CD14-positive monocyte (primary cell): ENCODE data around the gene GKN1. TPM values are rescaled to one million over a fixed set of nuclear protein-coding genes. Genes with fewer than 3 reads are reported as not detected.

Experiments used
- DNase-seq, 3 donors: peaks; one replicate each; pipeline ENCODE4 v3.0.0-alpha.2; 2011 to 2022
- H2AFZ ChIP-seq: 2 replicates; pipeline ENCODE4 v1.6.0; 2012; ENCODE audit warnings: mild to moderate bottlenecking, low read depth, low read length, inconsistent platforms; ENCODE audit not compliant: insufficient read depth, poor library complexity, severe bottlenecking
- H3K27ac ChIP-seq, 2 donors: 1 replicate in 1 of 2; 2 replicates in 1 of 2; pipeline ENCODE4 v1.5.1; 2012 to 2013; ENCODE audit warnings: low read length in 2 of 2, control low read depth in 1 of 2, inconsistent platforms in 1 of 2, low read depth in 1 of 2, mild to moderate bottlenecking in 1 of 2
- H3K27me3 ChIP-seq, 2 donors: one replicate each; pipeline versions ENCODE4 v1.6.0 to v1.6.1; 2011 to 2013; ENCODE audit warnings: low read length in 2 of 2; ENCODE audit not compliant: control insufficient read depth in 2 of 2, insufficient read depth in 2 of 2
- H3K36me3 ChIP-seq, 2 donors: replicated peaks in 1 of 2; 1 replicate in 1 of 2; 2 replicates in 1 of 2; pipeline versions ENCODE4 v1.5.1 to v1.6.1; 2012 to 2013; ENCODE audit warnings: low read length in 2 of 2, control low read depth in 1 of 2, inconsistent platforms in 1 of 2, mild to moderate bottlenecking in 1 of 2; ENCODE audit not compliant: insufficient read depth in 2 of 2, control insufficient read depth in 1 of 2
- H3K4me1 ChIP-seq, 2 donors: 1 replicate in 1 of 2; 2 replicates in 1 of 2; pipeline versions ENCODE4 v1.5.1 to v1.6.1; 2012 to 2013; ENCODE audit warnings: low read length in 2 of 2, control low read depth in 1 of 2, inconsistent platforms in 1 of 2, mild to moderate bottlenecking in 1 of 2, moderate library complexity in 1 of 2; ENCODE audit not compliant: insufficient read depth in 2 of 2, control insufficient read depth in 1 of 2
- H3K4me2 ChIP-seq: replicated peaks from 2 replicates; pipeline ENCODE3; 2012; ENCODE audit warnings: low read length, moderate library complexity, mild to moderate bottlenecking; ENCODE audit not compliant: poor library complexity, severe bottlenecking; ENCODE audit errors: extremely low read depth
- H3K4me3 ChIP-seq, 3 experiments: fragments of 200-600 bp in 1 of 3; sonication (generic) in 1 of 3; replicated peaks in 1 of 3; 1 replicate in 2 of 3; 2 replicates in 1 of 3; pipeline ENCODE4 v1.5.1; 2011 to 2013; ENCODE audit warnings: low read length in 3 of 3, mild to moderate bottlenecking in 3 of 3, control low read depth in 2 of 3, low read depth in 2 of 3, inconsistent platforms in 1 of 3, moderate library complexity in 1 of 3
- H3K79me2 ChIP-seq: 2 replicates; pipeline ENCODE4 v1.6.0; 2012; ENCODE audit warnings: mild to moderate bottlenecking, control low read depth, inconsistent platforms, low read length, moderate library complexity; ENCODE audit not compliant: insufficient read depth
- H3K9ac ChIP-seq: 2 replicates; pipeline ENCODE4 v1.6.0; 2017; ENCODE audit warnings: low read length, mild to moderate bottlenecking; ENCODE audit not compliant: insufficient read depth, poor library complexity, severe bottlenecking
- H3K9me3 ChIP-seq, 2 donors: replicated peaks in 1 of 2; 1 replicate in 1 of 2; 2 replicates in 1 of 2; pipeline versions ENCODE4 v1.5.1 to v1.6.1; 2012 to 2013; ENCODE audit warnings: low read length in 2 of 2, control low read depth in 1 of 2; ENCODE audit not compliant: control insufficient read depth in 1 of 2, insufficient read depth in 1 of 2
- H4K20me1 ChIP-seq: 2 replicates; pipeline ENCODE4 v1.6.0; 2012; ENCODE audit warnings: mild to moderate bottlenecking, low read length, control low read depth, moderate library complexity; ENCODE audit not compliant: insufficient read depth
- H3K27ac Mint-ChIP-seq, 7 donors: one replicate each; pipeline ENCODE4 v1.8.0; 2020; ENCODE audit warnings: mild to moderate bottlenecking in 7 of 7, mixed read lengths in 7 of 7, moderate library complexity in 6 of 7, inconsistent platforms in 2 of 7
- H3K27me3 Mint-ChIP-seq, 3 donors: one replicate each; pipeline ENCODE4 v1.8.0; 2021 to 2022; ENCODE audit warnings: low read depth in 3 of 3, mild to moderate bottlenecking in 3 of 3, mixed read lengths in 3 of 3, moderate library complexity in 3 of 3, inconsistent platforms in 1 of 3
- H3K36me3 Mint-ChIP-seq, 2 donors: one replicate each; pipeline ENCODE4 v1.8.0; 2020; ENCODE audit warnings: mixed read lengths in 2 of 2, inconsistent platforms in 1 of 2, mild to moderate bottlenecking in 1 of 2
- H3K4me1 Mint-ChIP-seq: one replicate; pipeline ENCODE4 v1.8.0; 2020; ENCODE audit warnings: mild to moderate bottlenecking, mixed read lengths
- H3K4me3 Mint-ChIP-seq, 2 donors: one replicate each; pipeline ENCODE4 v1.8.0; 2020; ENCODE audit warnings: mild to moderate bottlenecking in 2 of 2, mixed read lengths in 2 of 2, moderate library complexity in 1 of 2
- H3K9me3 Mint-ChIP-seq, 7 donors: one replicate each; pipeline ENCODE4 v1.8.0; 2020 to 2022; ENCODE audit warnings: mixed read lengths in 7 of 7, mild to moderate bottlenecking in 6 of 7, moderate library complexity in 6 of 7, inconsistent platforms in 2 of 7
- CTCF ChIP-seq: fragments of 200-600 bp; IDR thresholded peaks from one replicate; pipeline ENCODE4 v1.8.0; 2022; ENCODE audit warnings: antibody characterized with exemption, mild to moderate bottlenecking
- WGBS: methylation state at CpG from one replicate; pipeline ENCODE4 v1.1.5; 2013; ENCODE audit warnings: missing lambda C conversion rate; ENCODE audit not compliant: insufficient coverage; 5-methylcytosine and 5-hydroxymethylcytosine counted together
- intact Hi-C, 2 donors: fragments of 100-400 bp; cut with micrococcal nuclease; formaldehyde crosslinking; loops; one replicate each; pipeline versions ENCODE4 v1.15.0 to v1.15.1; 2023
- polyA plus RNA-seq, 3 donors: library from polyadenylated mRNA; depleted of rRNA in 1 of 3; unstranded in 2 of 3; stranded (reverse) in 1 of 3; fragments of 300-500 nt in 2 of 3; fragments of >200 nt in 1 of 3; fragmentation: Illumina TruSeq in 2 of 3; gene quantifications; 1 replicate in 2 of 3; 2 replicates in 1 of 3; pipeline ENCODE4 v1.2.3, GENCODE V29; 2012 to 2021

Gene GKN1
- polyA plus RNA-seq, 3 donors, result not detected

DNA sequence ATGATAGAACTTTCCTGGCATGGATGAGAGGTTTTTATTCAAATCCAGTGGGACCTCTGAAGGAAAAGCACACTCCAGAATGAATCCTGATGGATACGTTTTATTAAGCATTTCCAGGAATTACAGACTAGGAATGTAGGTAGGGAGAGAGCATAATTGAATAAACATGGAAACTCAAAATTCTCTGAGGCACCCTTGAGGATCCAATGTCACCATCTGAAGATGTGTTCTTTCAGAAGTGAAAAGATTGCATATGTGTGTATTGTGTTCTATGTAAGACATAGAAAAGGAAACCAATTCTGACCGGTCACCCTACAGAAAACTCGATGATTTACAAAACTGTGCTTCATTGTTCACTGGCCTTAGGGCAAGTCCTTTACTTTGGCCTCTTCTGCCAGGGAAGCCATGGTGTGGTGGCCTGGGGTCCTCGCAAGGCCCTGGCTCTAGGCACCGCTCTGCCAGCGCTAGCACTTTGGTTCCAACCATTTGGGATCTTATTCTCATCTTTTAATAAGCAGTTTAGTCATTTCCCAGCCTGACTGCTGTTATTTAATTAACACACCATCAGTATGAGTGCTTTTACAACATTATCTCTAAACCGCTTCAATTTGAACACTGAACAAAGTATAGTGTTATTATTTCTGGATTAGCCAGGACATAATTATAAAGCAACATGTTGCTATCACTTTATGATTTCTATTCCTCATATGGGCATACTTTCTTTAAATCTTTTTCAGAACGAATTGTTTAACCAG, 4.5 kb upstream of the GKN1 start:
- no peak for DNase-seq
- no peak overlapping the region for H3K4me3 ChIP-seq
- H3K4me3 Mint-ChIP-seq, result no peak overlapping the region
- no peak overlapping the region for H3K4me2 ChIP-seq
- no peak overlapping the region for H2AFZ ChIP-seq
- no peaks in the 10 kb centered on the region for H3K4me1 ChIP-seq
- 98% methylated on average over 6 of the region's 8 CpGs for WGBS
- H3K79me2 ChIP-seq, result no peaks in the 10 kb centered on the region
- H3K27ac Mint-ChIP-seq, result no peak overlapping the region
- no peaks in the 10 kb centered on the region for H4K20me1 ChIP-seq
- intact Hi-C loops, result no loop called here
- H3K27me3 Mint-ChIP-seq, result peaks cover 0 to 2% (median 1%) of the 10 kb centered on the region in 3 donors
- no peak for TF ChIP-seq CTCF
- no peaks in the 10 kb centered on the region for H3K27me3 ChIP-seq
- no peak overlapping the region for H3K27ac ChIP-seq
- no peaks in the 10 kb centered on the region for H3K36me3 ChIP-seq
- no peak overlapping the region for H3K9ac ChIP-seq
- H3K4me1 Mint-ChIP-seq, result peaks cover 6% of the 10 kb centered on the region
- no peaks in the 10 kb centered on the region for H3K36me3 Mint-ChIP-seq
- H3K9me3 ChIP-seq, result no peaks in the 10 kb centered on the region
- H3K9me3 Mint-ChIP-seq, result peaks cover 0 to 5% (median 4%) of the 10 kb centered on the region in 7 donors

GRCh38 chr2:68970566-68971265, 3.7 kb upstream of the GKN1 start:
- no peak for TF ChIP-seq CTCF
- Mint-ChIP-seq H3K27me3 (peaks cover 0 to 2% (median 1%) of the 10 kb centered on the region in 3 donors), H3K9me3 (peaks cover 0 to 5% (median 4%) of the 10 kb centered on the region in 7 donors), H3K27ac (no peak overlapping the region), H3K4me1 (peaks cover 6% of the 10 kb centered on the region), H3K36me3 (no peaks in the 10 kb centered on the region), H3K4me3 (no peak overlapping the region)
- Histone ChIP-seq H3K4me1 (no peaks in the 10 kb centered on the region), H3K4me3 (no peak overlapping the region), H3K27me3 (no peaks in the 10 kb centered on the region), H4K20me1 (no peaks in the 10 kb centered on the region), H3K4me2 (no peak overlapping the region), H3K27ac (no peak overlapping the region), H3K9ac (no peak overlapping the region), H3K79me2 (no peaks in the 10 kb centered on the region), H2AFZ (no peak overlapping the region), H3K9me3 (no peaks in the 10 kb centered on the region), H3K36me3 (no peaks in the 10 kb centered on the region)
- 92% methylated on average over 2 of the region's 8 CpGs for WGBS
- no peak for DNase-seq
- intact Hi-C loops, result no loop called here
